Upper lobe of right lung (tissue), 1 donor: ENCODE data around the gene ANO8. TPM values are rescaled to one million over a fixed set of nuclear protein-coding genes. Genes with fewer than 3 reads are reported as not detected.
"Not testable (repeated sequence)": the region's sequence is repeated elsewhere in the genome, so short reads cannot be mapped to it uniquely, and the experiment has no call there.

Experiments used
- ATAC-seq: fragments of 200-7000 bp; cut with Tn5 transposase; one replicate; pipeline ENCODE4 v1.9.1; 2020; ENCODE audit warnings: mild to moderate bottlenecking, moderate library complexity
- DNase-seq: peaks from one replicate; pipeline ENCODE4 v3.0.0-alpha.2; 2020
- H3K27ac ChIP-seq: fragments of 200-600 bp; one replicate; pipeline ENCODE4 v1.8.0; 2022
- H3K27me3 ChIP-seq: fragments of 200-600 bp; one replicate; pipeline ENCODE4 v1.8.0; 2022; ENCODE audit warnings: mild to moderate bottlenecking
- H3K36me3 ChIP-seq: fragments of 200-600 bp; one replicate; pipeline ENCODE4 v1.8.0; 2022
- H3K4me1 ChIP-seq: fragments of 200-600 bp; one replicate; pipeline ENCODE4 v1.8.0; 2022
- H3K4me3 ChIP-seq: fragments of 200-600 bp; one replicate; pipeline ENCODE4 v1.8.0; 2022; ENCODE audit warnings: mild to moderate bottlenecking
- H3K9me3 ChIP-seq: fragments of 200-600 bp; one replicate; pipeline ENCODE4 v1.8.0; 2022
- intact Hi-C: fragments of 100-400 bp; cut with DNase I; formaldehyde crosslinking; loops from one replicate; pipeline ENCODE4 v1.11.0; 2022
- total RNA-seq: library from RNA; stranded (reverse); fragmentation: NEBNext Ultra II Directional; extraction: Animal tissue kit (Norgen Biotek cat#: 25700); gene quantifications from one replicate; pipeline ENCODE4 v1.2.1, GENCODE V29; 2021
- TF ChIP-seq, protein P1 (sequence below): fragments of 200-600 bp; IDR thresholded peaks from one replicate; pipeline ENCODE4 v1.8.0; 2022; ENCODE audit warnings: antibody characterized with exemption
- donor health status: DM: no; HTN: yes; CAD: no; lungs with severe emphysema.

Gene ANO8
- total RNA-seq, 1 donor from 2014 or later, result 14.6 TPM

DNA sequence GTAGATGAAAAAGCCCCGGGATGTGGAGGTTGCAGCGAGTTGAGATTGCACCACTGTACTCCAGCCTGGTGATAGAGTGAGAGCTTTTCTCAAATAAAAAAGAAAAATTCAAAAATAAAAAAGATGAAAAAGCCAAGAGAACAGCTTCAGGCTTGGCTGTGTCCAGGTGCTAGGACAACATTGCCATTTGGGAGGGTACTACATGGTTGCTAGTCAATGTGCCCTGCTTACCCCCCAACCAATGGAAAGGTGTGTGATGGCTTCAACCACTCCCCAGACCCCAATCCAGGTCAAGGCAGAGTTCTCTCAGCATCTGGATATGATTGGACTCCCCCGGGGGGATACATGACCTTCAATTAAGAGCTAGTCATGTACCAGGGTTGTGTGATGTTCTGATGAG lies 55.2 kb downstream of the ANO8 start:
- no peak overlapping the region for H3K4me3 ChIP-seq
- DNase-seq, result no peak
- H3K27me3 ChIP-seq, result peaks cover 18% of the 10 kb centered on the region
- H3K4me1 ChIP-seq, result peaks cover 16% of the 10 kb centered on the region
- H3K36me3 ChIP-seq, result peaks cover 37% of the 10 kb centered on the region
- ATAC-seq, result no peak
- TF ChIP-seq, protein P1, sequence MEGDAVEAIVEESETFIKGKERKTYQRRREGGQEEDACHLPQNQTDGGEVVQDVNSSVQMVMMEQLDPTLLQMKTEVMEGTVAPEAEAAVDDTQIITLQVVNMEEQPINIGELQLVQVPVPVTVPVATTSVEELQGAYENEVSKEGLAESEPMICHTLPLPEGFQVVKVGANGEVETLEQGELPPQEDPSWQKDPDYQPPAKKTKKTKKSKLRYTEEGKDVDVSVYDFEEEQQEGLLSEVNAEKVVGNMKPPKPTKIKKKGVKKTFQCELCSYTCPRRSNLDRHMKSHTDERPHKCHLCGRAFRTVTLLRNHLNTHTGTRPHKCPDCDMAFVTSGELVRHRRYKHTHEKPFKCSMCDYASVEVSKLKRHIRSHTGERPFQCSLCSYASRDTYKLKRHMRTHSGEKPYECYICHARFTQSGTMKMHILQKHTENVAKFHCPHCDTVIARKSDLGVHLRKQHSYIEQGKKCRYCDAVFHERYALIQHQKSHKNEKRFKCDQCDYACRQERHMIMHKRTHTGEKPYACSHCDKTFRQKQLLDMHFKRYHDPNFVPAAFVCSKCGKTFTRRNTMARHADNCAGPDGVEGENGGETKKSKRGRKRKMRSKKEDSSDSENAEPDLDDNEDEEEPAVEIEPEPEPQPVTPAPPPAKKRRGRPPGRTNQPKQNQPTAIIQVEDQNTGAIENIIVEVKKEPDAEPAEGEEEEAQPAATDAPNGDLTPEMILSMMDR, result no peak
- no peak overlapping the region for H3K27ac ChIP-seq
- H3K9me3 ChIP-seq, result no peaks in the 10 kb centered on the region
- intact Hi-C loops, result no loop called here

DNA sequence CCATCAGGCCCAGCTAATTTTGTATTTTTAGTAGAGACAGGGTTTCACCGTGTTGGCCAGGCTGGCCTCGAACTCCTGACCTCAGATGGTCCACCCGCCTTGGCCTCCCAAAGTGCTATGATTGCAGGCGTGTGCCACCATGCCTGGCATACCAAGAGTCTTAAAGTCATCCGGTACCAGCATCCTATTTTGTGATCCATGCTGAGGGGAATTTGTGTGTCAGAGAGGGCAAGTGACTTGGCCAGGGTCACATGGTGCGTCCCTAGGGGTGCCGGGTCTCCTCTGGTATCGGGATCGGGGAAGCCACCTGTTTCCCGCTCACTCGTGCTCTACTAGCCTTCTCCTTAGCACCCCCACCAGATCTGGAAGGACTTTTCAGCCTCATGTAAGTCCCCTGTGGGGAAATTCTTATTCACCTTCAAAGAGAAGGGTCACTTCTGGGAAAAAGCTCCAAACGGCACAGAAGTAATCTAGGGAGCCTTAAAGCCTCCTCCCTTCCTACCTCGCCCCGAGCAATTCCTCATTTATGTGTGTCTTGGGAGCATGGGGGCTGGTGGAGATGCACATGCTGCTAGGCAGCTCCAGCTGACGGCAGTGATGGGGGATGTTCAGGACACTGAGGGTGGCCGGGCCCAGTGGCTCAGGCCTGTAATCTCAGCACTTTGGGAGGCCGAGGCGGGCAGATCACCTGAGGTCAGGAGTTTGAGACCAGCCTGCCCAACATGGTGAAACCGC lies 59.0 kb downstream of the ANO8 start:
- no peaks in the 10 kb centered on the region for H3K9me3 ChIP-seq
- peaks cover 71% of the 10 kb centered on the region for H3K36me3 ChIP-seq
- TF ChIP-seq, protein P1, result no peak
- ATAC-seq (no peak), DNase-seq (no peak)
- H3K4me1 ChIP-seq, result no peaks in the 10 kb centered on the region
- no peaks in the 10 kb centered on the region for H3K27me3 ChIP-seq
- no peak overlapping the region for H3K27ac ChIP-seq
- intact Hi-C loops, result no loop called here
- H3K4me3 ChIP-seq, result no peak overlapping the region

DNA sequence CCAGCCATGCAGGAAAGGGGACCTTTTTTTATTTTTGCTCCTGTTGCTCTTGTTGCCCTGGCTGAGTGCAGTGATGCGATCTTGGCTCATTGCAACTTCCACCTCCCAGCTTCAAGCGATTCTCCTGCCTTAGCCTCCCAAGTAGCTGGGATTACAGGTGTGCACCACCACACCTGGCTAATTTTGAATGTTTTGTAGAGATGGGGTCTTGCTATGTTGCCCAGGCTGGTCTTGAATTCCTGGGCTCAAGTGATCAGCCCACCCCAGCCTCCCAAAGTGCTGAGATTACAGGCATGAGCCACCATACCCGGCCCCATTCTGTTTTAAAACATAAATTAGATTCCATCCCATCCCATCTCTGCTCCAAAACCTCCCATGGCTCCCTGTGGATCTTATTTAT lies 59.8 kb downstream of the ANO8 start:
- H3K4me1 ChIP-seq, H3K27me3 ChIP-seq, H3K27ac ChIP-seq, intact Hi-C loops, ATAC-seq, H3K4me3 ChIP-seq, DNase-seq, H3K9me3 ChIP-seq: not testable (repeated sequence)
- H3K36me3 ChIP-seq, result peaks cover 78% of the 10 kb centered on the region

Other genes with a start within 250 kb of the ANO8 start
- gene USE1, start 119.5 kb downstream of the ANO8 start, total RNA-seq, result 24.0 TPM
- 31.6 TPM for gene OCEL1, start 108.6 kb downstream of the ANO8 start, total RNA-seq
- 41.7 TPM for gene NR2F6, start 88.9 kb downstream of the ANO8 start, total RNA-seq
- gene USHBP1, start 70.1 kb downstream of the ANO8 start, total RNA-seq, result 14.0 TPM
- 67.9 TPM for gene BABAM1, start 67.4 kb downstream of the ANO8 start, total RNA-seq
- gene ANKLE1, start 53.0 kb downstream of the ANO8 start, total RNA-seq, result 0.64 TPM
- 17.1 TPM for gene ABHD8, start 31.4 kb downstream of the ANO8 start, total RNA-seq
- gene MRPL34, start 29.0 kb downstream of the ANO8 start, total RNA-seq, result 84.9 TPM
- 30.4 TPM for gene DDA1, start 25.3 kb downstream of the ANO8 start, total RNA-seq
- gene GTPBP3, start 2.7 kb upstream of the ANO8 start, total RNA-seq, result 17.7 TPM
- gene PLVAP, start 42.5 kb upstream of the ANO8 start, total RNA-seq, result 174 TPM
- 2.0 TPM for gene CCDC194, start 59.3 kb upstream of the ANO8 start, total RNA-seq
- gene BST2, start 70.8 kb upstream of the ANO8 start, total RNA-seq, result 133 TPM
- 36.3 TPM for gene MVB12A, start 85.2 kb upstream of the ANO8 start, total RNA-seq
- not detected for gene TMEM221, start 113.8 kb upstream of the ANO8 start, total RNA-seq
- gene NXNL1, start 126.1 kb upstream of the ANO8 start, total RNA-seq, result not detected
- gene SLC27A1, start 135.7 kb upstream of the ANO8 start, total RNA-seq, result 27.8 TPM
- gene PGLS, start 176.8 kb upstream of the ANO8 start, total RNA-seq, result 78.0 TPM
- gene COLGALT1, start 220.8 kb upstream of the ANO8 start, total RNA-seq, result 104 TPM